Measurements from ENCODE around the gene CAVIN4. TPM values are rescaled to one million over a fixed set of nuclear protein-coding genes. Genes with fewer than 3 reads are reported as not detected.

The CAVIN4 gene
- total and polyA plus RNA-seq, 9 of the 15 experiments (the other 6 are each of a cell fraction or from before 2014, with no cell fraction given), result 0.06 to 0.29 (median 0.18) TPM

- TF ChIP-seq PHTF2 (CRISPR knock-in tag; IDR thresholded peaks at IDR 0.05) (no peak), TAF7 (tag; IDR thresholded peaks at IDR 0.05) (no peak), CGGBP1 (CRISPR knock-in tag; IDR thresholded peaks at IDR 0.05) (no peak), SUPT5H (IDR thresholded peaks at IDR 0.05) (no peak), ZNF407 (IDR thresholded peaks at IDR 0.05; ENCODE audit: low read depth) (no peak), IRF9 (tag; IDR thresholded peaks at IDR 0.05) (no peak), KDM4B (IDR thresholded peaks at IDR 0.05; ENCODE audit: borderline replicate concordance in 2 of 2, low read depth in 1 of 2) (no peak)
Measured at GRCh38 chr9:100567856-100568255, 10.0 kb upstream of the CAVIN4 start (continued).
